A549 (cell line): Measurements from ENCODE around the gene RTN4RL1. TPM values are rescaled to one million over a fixed set of nuclear protein-coding genes. Genes with fewer than 3 reads are reported as not detected.
A peak's percentile ranks its signal among the peaks of the same experiment; 100 is the strongest.

Experiments
- ATAC-seq, 2 experiments: fragments of 200-7000 bp in 1 of 2; fragments of >200 bp in 1 of 2; cut with Nextera tagmentation in 1 of 2; cut with Tn5 transposase in 1 of 2; 3 replicates each; pipeline versions ENCODE4 v1.8.0 to v1.9.1; 2018 to 2020; ENCODE audit warnings: mild to moderate bottlenecking in 1 of 2, moderate library complexity in 1 of 2
- CTCF ChIA-PET: fragments of 300-600 bp; sonication (Branson Sonifier 250); formaldehyde crosslinking; extraction: SDS; loops from one replicate; lab custom pipeline; 2021; ENCODE audit warnings: antibody characterized with exemption, inconsistent platforms; lab: Yijun Ruan, JAX
- POLR2A ChIA-PET: fragments of 350-600 bp; formaldehyde crosslinking; extraction: SDS; loops from one replicate; lab custom pipeline; 2021; ENCODE audit warnings: antibody characterized with exemption, inconsistent platforms; lab: Yijun Ruan, JAX
- DNase-seq, 2 experiments: peaks; one replicate each; pipeline versions ENCODE4 v3.0.0 to v3.0.0-alpha.2; 2011 to 2016; ENCODE audit warnings: low read depth in 1 of 2, low spot score in 1 of 2
- FAIRE-seq: peaks from 2 replicates; lab custom pipeline; 2011; peaks lifted over from hg19 to GRCh38; lab: Jason Lieb, UNC
- H3K27ac ChIP-seq, 2 experiments: fragments of >200 bp; sonication (Bioruptor Twin); formaldehyde crosslinking; 3 replicates each; pipeline ENCODE4 v1.5.1; 2016 to 2017
- H3K4me1 ChIP-seq: fragments of >200 bp; sonication (Bioruptor Twin); formaldehyde crosslinking; 3 replicates; pipeline ENCODE4 v1.6.1; 2016
- H3K4me2 ChIP-seq: fragments of >200 bp; sonication (Bioruptor Twin); formaldehyde crosslinking; 3 replicates; pipeline ENCODE4 v1.6.1; 2016
- H3K4me3 ChIP-seq: fragments of >200 bp; sonication (Bioruptor Twin); formaldehyde crosslinking; 3 replicates; pipeline ENCODE4 v1.5.1; 2016
- H3K9me3 ChIP-seq: fragments of >200 bp; sonication (Bioruptor Twin); formaldehyde crosslinking; 3 replicates; pipeline ENCODE4 v1.6.1; 2016
- CHD2 ChIP-seq: fragments of 150-350 bp; IDR thresholded peaks from 2 replicates; pipeline ENCODE4 v1.6.1; 2014; ENCODE audit warnings: low read length; ENCODE audit not compliant: partially characterized antibody
- CHD4 ChIP-seq: fragments of 200-600 bp; sonication (generic); IDR thresholded peaks from 2 replicates; pipeline ENCODE4 v1.6.1; 2016; ENCODE audit warnings: antibody characterized with exemption, mild to moderate bottlenecking, borderline replicate concordance
- FOSL2 ChIP-seq, 2 experiments: fragments of 450-650 bp in 1 of 2; fragments of >200 bp in 1 of 2; sonication (Bioruptor Twin) in 1 of 2; formaldehyde crosslinking; IDR thresholded peaks; 2 replicates each; pipeline versions ENCODE4 v1.5.0 to v1.6.1; 2016 to 2020; ENCODE audit warnings: mild to moderate bottlenecking in 1 of 2, moderate library complexity in 1 of 2
- FOXS1 ChIP-seq: fragments of 250-450 bp; sonication (Bioruptor Pico); IDR thresholded peaks from 2 replicates; pipeline ENCODE4 v1.5.0; 2020; ENCODE audit warnings: mild to moderate bottlenecking, moderate library complexity
- HEYL ChIP-seq: fragments of 250-450 bp; sonication (Bioruptor Pico); IDR thresholded peaks from 2 replicates; pipeline ENCODE4 v1.8.0; 2021; ENCODE audit warnings: mild to moderate bottlenecking, moderate library complexity
- JUN ChIP-seq, 2 experiments: fragments of >200 bp; sonication (Bioruptor Twin); formaldehyde crosslinking; IDR thresholded peaks; 2 replicates in 1 of 2; 3 replicates in 1 of 2; pipeline ENCODE4 v1.6.1; 2016 to 2017
- KDM1A ChIP-seq: fragments of 200-600 bp; sonication (generic); IDR thresholded peaks from 2 replicates; pipeline ENCODE4 v1.6.1; 2016; ENCODE audit warnings: low read depth, mild to moderate bottlenecking
- MYC ChIP-seq: IDR thresholded peaks from 2 replicates; pipeline ENCODE4 v1.6.1; 2012; ENCODE audit warnings: mild to moderate bottlenecking, inconsistent platforms, low read length, improper control_type of control experiment, borderline replicate concordance
- NPAS2 ChIP-seq: fragments of 250-450 bp; sonication (Bioruptor Pico); IDR thresholded peaks from 2 replicates; pipeline ENCODE4 v1.8.0; 2022; ENCODE audit warnings: mild to moderate bottlenecking, moderate library complexity, borderline replicate concordance
- POLR2A ChIP-seq: IDR thresholded peaks from 2 replicates; pipeline ENCODE4 v1.6.1; 2012; ENCODE audit warnings: mild to moderate bottlenecking, low read length
- RAD21 ChIP-seq, 2 experiments: fragments of >200 bp in 1 of 2; sonication (Bioruptor Twin) in 1 of 2; formaldehyde crosslinking in 1 of 2; IDR thresholded peaks in 1 of 2; conservative IDR thresholded peaks in 1 of 2; 2 replicates in 1 of 2; 3 replicates in 1 of 2; pipeline ENCODE4 v1.6.1; 2012 to 2018; ENCODE audit warnings: inconsistent platforms in 1 of 2
- SREBF2 ChIP-seq: fragments of 450-650 bp; IDR thresholded peaks from 2 replicates; pipeline ENCODE4 v1.6.1; 2014; ENCODE audit warnings: mild to moderate bottlenecking, moderate library complexity
- TP53 ChIP-seq: fragments of 250-450 bp; sonication (Bioruptor Pico); IDR thresholded peaks from 2 replicates; pipeline ENCODE4 v1.5.0; 2021; ENCODE audit warnings: mild to moderate bottlenecking, moderate library complexity
- ZSCAN20 ChIP-seq: fragments of 250-450 bp; sonication (Bioruptor Pico); IDR thresholded peaks from 2 replicates; pipeline ENCODE4 v1.8.0; 2022; ENCODE audit warnings: mild to moderate bottlenecking, moderate library complexity
- WGBS: methylation state at CpG from one replicate; pipeline ENCODE4 v1.1.6; 2017; ENCODE audit errors: missing lambda C conversion rate; 5-methylcytosine and 5-hydroxymethylcytosine counted together
- polyA plus RNA-seq, 4 experiments: library from polyadenylated mRNA; depleted of rRNA in 3 of 4; stranded (reverse); fragments of >200 nt; fragmentation: RNase III in 1 of 4; extraction: RNeasy Plus Mini Kit Qiagen cat#74134 plus additional on column Dnase treatment in 1 of 4; gene quantifications; 2 replicates in 3 of 4; 3 replicates in 1 of 4; pipeline ENCODE4 v1.2.3, GENCODE V29; 2011 to 2017
- TF ChIP-seq, protein P1 (sequence below): fragments of >200 bp; sonication (Bioruptor Twin); formaldehyde crosslinking; IDR thresholded peaks from 3 replicates; pipeline ENCODE4 v1.6.1; 2016
- TF ChIP-seq, protein P2 (sequence below): fragments of 450-650 bp; IDR thresholded peaks from 2 replicates; pipeline ENCODE4 v1.6.1; 2014; ENCODE audit warnings: antibody characterized with exemption
- TF ChIP-seq, protein P3 (sequence below): IDR thresholded peaks from 2 replicates; pipeline ENCODE4 v1.6.1; 2012
- TF ChIP-seq, protein P4 (sequence below): fragments of 200-600 bp; sonication (generic); IDR thresholded peaks from 2 replicates; pipeline ENCODE4 v1.6.1; 2016; ENCODE audit warnings: antibody characterized with exemption, mild to moderate bottlenecking, moderate library complexity
- TF ChIP-seq, protein P5 (sequence below): fragments of 150-350 bp; IDR thresholded peaks from 2 replicates; pipeline ENCODE4 v1.6.1; 2014; ENCODE audit warnings: low read depth, mild to moderate bottlenecking, low read length
- TF ChIP-seq, protein P6 (sequence below): IDR thresholded peaks from 2 replicates; pipeline ENCODE4 v1.6.1; 2012

The RTN4RL1 gene
- polyA plus RNA-seq, 2 of the 4 experiments (the other 2 are of a cell fraction): 0.39 to 1.5 TPM

DNA sequence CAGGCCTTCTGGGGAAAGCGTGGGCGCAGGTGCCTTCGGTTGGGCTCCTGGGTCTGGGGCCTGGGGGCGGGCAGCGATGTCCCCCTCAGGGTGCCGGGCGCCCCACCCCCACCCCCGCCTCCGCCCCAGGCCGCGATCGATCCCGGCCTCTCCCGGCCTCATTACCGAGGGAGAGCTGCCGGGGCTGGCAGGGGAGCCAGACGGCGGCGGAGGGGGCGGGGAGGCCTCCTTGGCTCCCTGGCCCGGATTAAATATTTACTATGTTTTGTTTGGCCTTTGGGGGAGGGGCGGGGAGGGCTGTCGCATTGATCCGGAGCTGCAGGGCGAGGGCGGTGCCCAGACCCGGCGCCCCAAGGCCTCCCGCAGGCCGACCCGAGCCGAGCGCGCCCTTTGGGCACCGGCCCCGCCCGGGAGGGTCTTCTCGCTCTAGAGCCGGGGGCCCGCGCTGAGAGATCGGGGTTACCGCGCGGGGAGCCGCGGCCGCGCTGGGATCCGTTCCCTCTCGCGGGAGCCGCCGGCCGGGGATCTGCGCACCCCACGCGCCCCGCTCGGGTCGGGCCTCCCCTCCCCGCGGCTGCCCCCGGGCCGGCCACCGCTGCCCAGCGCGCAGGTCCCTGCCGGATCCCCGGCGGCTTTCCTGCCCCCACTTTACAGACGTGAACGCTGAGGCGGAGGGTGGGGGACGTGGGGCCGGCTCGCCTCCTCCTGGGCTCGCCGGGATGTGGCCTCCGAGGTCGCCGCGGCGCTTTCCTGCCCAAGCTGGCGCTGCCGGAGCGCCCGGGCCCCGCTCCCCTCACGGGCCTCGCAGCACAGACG lies 27.0 kb downstream of the RTN4RL1 start:
- POLR2A ChIA-PET: interaction anchor here (0.6 to 3.1 kb wide), 4 partner anchors 10 to 281 kb away, joined by 4 to 15 read pairs (median 6); partner anchors contain the start of gene RTN4RL1
- CTCF ChIA-PET: interaction anchor here (0.5 to 10.6 kb wide), 5 partner anchors 10 to 88 kb away, joined by 4 to 81 read pairs (median 6); partner anchors contain the start of gene RTN4RL1
- peaks cover 48% of the 10 kb centered on the region for H3K4me1 ChIP-seq
- peak overlapping the region; percentile 58 for H3K4me3 ChIP-seq
- H3K4me2 ChIP-seq: peak overlapping the region; percentile 93
- TF ChIP-seq FOSL2 (IDR thresholded peaks at IDR 0.05) (no peak), FOSL2 (CRISPR knock-in tag; IDR thresholded peaks at IDR 0.05) (peak; percentile 4; the same call in 1 of the 2 replicates), CHD2 (peak; percentile 44), RAD21 (conservative IDR thresholded peaks at IDR 0.05 in 1 of 2, IDR thresholded peaks at IDR 0.05 in 1 of 2) (0 out of 5 replicates have a peak, but pooled peaks of 1 of the 2 experiments have one; percentile 15), ZSCAN20 (CRISPR knock-in tag) (no peak), TP53 (CRISPR knock-in tag) (no peak), JUN (IDR thresholded peaks at IDR 0.05) (peak in 1 of 2 experiments; percentile 71; a peak in 3 of 5 replicates), KDM1A (peak; percentile 60; the same call in 1 of the 2 replicates), SREBF2 (no peak), NPAS2 (CRISPR knock-in tag) (no peak)
- TF ChIP-seq, protein P1, sequence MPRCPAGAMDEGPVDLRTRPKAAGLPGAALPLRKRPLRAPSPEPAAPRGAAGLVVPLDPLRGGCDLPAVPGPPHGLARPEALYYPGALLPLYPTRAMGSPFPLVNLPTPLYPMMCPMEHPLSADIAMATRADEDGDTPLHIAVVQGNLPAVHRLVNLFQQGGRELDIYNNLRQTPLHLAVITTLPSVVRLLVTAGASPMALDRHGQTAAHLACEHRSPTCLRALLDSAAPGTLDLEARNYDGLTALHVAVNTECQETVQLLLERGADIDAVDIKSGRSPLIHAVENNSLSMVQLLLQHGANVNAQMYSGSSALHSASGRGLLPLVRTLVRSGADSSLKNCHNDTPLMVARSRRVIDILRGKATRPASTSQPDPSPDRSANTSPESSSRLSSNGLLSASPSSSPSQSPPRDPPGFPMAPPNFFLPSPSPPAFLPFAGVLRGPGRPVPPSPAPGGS: peak; percentile 62; the same call in 1 of the 3 replicates
- TF ChIP-seq, protein P2, sequence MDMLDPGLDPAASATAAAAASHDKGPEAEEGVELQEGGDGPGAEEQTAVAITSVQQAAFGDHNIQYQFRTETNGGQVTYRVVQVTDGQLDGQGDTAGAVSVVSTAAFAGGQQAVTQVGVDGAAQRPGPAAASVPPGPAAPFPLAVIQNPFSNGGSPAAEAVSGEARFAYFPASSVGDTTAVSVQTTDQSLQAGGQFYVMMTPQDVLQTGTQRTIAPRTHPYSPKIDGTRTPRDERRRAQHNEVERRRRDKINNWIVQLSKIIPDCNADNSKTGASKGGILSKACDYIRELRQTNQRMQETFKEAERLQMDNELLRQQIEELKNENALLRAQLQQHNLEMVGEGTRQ: no peak
- TF ChIP-seq, protein P3, sequence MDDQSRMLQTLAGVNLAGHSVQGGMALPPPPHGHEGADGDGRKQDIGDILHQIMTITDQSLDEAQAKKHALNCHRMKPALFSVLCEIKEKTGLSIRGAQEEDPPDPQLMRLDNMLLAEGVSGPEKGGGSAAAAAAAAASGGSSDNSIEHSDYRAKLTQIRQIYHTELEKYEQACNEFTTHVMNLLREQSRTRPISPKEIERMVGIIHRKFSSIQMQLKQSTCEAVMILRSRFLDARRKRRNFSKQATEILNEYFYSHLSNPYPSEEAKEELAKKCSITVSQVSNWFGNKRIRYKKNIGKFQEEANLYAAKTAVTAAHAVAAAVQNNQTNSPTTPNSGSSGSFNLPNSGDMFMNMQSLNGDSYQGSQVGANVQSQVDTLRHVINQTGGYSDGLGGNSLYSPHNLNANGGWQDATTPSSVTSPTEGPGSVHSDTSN: 0 out of 2 replicates have a peak, but pooled peaks have one; percentile 25
- TF ChIP-seq, protein P4, sequence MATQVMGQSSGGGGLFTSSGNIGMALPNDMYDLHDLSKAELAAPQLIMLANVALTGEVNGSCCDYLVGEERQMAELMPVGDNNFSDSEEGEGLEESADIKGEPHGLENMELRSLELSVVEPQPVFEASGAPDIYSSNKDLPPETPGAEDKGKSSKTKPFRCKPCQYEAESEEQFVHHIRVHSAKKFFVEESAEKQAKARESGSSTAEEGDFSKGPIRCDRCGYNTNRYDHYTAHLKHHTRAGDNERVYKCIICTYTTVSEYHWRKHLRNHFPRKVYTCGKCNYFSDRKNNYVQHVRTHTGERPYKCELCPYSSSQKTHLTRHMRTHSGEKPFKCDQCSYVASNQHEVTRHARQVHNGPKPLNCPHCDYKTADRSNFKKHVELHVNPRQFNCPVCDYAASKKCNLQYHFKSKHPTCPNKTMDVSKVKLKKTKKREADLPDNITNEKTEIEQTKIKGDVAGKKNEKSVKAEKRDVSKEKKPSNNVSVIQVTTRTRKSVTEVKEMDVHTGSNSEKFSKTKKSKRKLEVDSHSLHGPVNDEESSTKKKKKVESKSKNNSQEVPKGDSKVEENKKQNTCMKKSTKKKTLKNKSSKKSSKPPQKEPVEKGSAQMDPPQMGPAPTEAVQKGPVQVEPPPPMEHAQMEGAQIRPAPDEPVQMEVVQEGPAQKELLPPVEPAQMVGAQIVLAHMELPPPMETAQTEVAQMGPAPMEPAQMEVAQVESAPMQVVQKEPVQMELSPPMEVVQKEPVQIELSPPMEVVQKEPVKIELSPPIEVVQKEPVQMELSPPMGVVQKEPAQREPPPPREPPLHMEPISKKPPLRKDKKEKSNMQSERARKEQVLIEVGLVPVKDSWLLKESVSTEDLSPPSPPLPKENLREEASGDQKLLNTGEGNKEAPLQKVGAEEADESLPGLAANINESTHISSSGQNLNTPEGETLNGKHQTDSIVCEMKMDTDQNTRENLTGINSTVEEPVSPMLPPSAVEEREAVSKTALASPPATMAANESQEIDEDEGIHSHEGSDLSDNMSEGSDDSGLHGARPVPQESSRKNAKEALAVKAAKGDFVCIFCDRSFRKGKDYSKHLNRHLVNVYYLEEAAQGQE: 0 out of 2 replicates have a peak, but pooled peaks have one; percentile 27
- FAIRE-seq: no peak
- peak; percentile 71 to 81 for DNase-seq
- peak; percentile 64 to 66 for ATAC-seq
- WGBS: 23% methylated on average over 15 of the region's 92 CpGs
- H3K9me3 ChIP-seq: no peaks in the 10 kb centered on the region
- H3K27ac ChIP-seq: peak overlapping the region; percentile 95 to 96

DNA sequence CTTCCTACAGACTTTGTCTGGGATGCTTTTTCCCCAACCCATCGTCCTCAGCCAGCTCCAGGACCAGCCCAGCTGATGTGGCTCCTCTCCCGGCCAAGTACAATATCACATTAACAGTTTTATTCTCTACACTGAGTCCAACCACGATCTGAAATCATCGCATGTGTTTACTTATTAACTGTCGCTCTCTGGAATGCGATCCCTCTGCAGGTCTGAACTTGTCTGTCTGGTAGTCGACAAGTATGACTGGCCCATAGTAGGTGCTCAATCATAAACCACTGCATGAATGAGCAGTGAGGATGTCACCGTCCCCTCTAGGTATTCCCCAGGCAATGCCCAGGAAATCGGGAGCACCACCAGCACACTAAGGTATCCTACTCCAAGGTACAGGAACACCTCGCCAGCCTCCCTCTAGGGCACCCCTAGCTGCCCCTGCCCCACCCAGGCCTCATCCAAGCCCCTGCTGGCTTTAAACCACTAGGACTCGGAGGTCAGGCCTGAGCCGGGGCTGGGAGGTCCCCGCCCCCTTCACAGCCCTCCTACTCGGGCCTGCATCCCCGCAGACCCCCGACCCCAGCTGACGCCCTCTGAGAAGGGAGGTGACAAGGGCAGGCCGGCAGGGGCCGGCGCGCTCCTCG lies 27.7 kb downstream of the RTN4RL1 start:
- peak overlapping the region; percentile 95 to 96 for H3K27ac ChIP-seq
- peak; percentile 64 to 68 for ATAC-seq
- peak overlapping the region; percentile 93 for H3K4me2 ChIP-seq
- ChIA-PET CTCF (interaction anchor here (1.1 to 10.6 kb wide), 5 partner anchors 13 to 87 kb away, joined by 4 to 81 read pairs (median 5); partner anchors contain the start of gene RTN4RL1), POLR2A (interaction anchor here (0.6 to 3.1 kb wide), 4 partner anchors 9 to 280 kb away, joined by 4 to 15 read pairs (median 6); partner anchors contain the start of gene RTN4RL1)
- peak overlapping the region; percentile 58 for H3K4me3 ChIP-seq
- H3K9me3 ChIP-seq: no peaks in the 10 kb centered on the region
- TF ChIP-seq CHD4 (no peak), FOXS1 (CRISPR knock-in tag) (no peak), RAD21 (conservative IDR thresholded peaks at IDR 0.05 in 1 of 2, IDR thresholded peaks at IDR 0.05 in 1 of 2) (peak in 1 of 2 experiments; percentile 16; a peak in 1 of 5 replicates), HEYL (CRISPR knock-in tag) (no peak), POLR2A (no peak; the same call in 1 of the 2 replicates), KDM1A (peak; percentile 78; the same call in 1 of the 2 replicates), MYC (0 out of 2 replicates have a peak, but pooled peaks have one; percentile 37)
- TF ChIP-seq, protein P5, sequence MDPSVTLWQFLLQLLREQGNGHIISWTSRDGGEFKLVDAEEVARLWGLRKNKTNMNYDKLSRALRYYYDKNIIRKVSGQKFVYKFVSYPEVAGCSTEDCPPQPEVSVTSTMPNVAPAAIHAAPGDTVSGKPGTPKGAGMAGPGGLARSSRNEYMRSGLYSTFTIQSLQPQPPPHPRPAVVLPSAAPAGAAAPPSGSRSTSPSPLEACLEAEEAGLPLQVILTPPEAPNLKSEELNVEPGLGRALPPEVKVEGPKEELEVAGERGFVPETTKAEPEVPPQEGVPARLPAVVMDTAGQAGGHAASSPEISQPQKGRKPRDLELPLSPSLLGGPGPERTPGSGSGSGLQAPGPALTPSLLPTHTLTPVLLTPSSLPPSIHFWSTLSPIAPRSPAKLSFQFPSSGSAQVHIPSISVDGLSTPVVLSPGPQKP: no peak
- TF ChIP-seq, protein P6, sequence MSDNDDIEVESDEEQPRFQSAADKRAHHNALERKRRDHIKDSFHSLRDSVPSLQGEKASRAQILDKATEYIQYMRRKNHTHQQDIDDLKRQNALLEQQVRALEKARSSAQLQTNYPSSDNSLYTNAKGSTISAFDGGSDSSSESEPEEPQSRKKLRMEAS: peak; percentile 35; the same call in 1 of the 2 replicates
- TF ChIP-seq, all 56 proteins: peak for 4
- H3K4me1 ChIP-seq: peaks cover 48% of the 10 kb centered on the region
- peak; percentile 99 for FAIRE-seq
- 14% methylated on average over 11 of the region's 22 CpGs for whole genome bisulfite sequencing
- peak; percentile 60 to 78 for DNase-seq
